ENCODE data around the gene TRMT61A. TPM values are rescaled to one million over a fixed set of nuclear protein-coding genes. Genes with fewer than 3 reads are reported as not detected.

The TRMT61A gene
- total RNA-seq, 1 experiment from 2014 or later: 14.9 TPM

DNA sequence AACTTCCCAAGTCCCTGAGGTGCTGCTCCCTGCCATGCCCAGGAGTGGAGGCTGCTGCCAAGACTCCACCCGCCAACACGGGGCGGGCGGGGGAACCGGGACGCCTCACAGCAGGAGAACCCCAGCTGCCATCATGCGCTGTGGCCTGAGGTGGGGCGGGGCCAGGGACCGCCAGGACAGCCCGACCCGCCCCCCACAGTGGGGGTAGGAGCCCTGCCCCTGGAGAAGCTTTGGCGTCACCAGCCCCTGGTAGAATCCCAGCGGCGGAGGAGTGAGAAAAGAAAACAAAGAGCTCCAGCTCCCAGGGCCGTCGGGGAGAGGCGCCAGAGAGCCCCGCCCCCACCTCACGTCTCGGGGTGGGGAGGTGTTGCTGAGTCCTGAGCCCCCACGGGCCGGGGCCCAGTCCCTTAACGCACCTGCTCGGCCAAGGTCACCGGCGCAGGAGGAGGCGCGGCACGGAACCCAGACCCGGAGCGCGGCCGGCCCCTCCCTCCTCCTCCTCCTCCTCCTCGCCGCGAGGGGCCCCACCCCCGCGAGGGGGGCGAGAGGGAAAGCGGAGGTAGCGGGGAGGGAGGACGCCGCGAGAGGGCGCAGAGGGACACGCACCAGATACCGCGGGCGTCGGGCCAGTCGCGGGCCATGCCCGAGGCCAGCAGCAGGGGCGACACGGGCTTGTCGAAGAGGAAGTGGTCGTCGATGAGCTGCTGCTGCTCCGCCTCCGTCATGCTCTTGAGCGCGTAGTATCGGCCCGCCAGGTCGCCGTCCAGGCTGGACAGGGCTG is 8.1 kb upstream of the TRMT61A start:
- Histone ChIP-seq H3K36me3 (ENCODE audit: control insufficient read depth in 1 of 2, insufficient read depth in 2 of 2, low read length in 2 of 2) (peaks cover 0 to 12% of the 10 kb centered on the region in 2 experiments; a peak in 2 of 4 replicates), H4K20me1 (ENCODE audit: insufficient read depth) (no peaks in the 10 kb centered on the region; the same call in 1 of the 2 replicates), H3K27me3 (ENCODE audit: insufficient read depth, low read length) (no peaks in the 10 kb centered on the region), H3K4me3 (replicated peaks in 1 of 2; ENCODE audit: low read depth in 1 of 2, low read length in 2 of 2) (peak overlapping the region; percentile 78 to 83), H3K79me2 (ENCODE audit: insufficient read depth, low read length) (peaks cover 16% of the 10 kb centered on the region; the same call in 1 of the 2 replicates), H2AFZ (ENCODE audit: low read depth, low read length, poor library complexity, severe bottlenecking) (no peak overlapping the region), H3K4me1 (ENCODE audit: control insufficient read depth in 1 of 2, insufficient read depth in 2 of 2, low read length in 2 of 2) (peaks cover 13 to 45% of the 10 kb centered on the region in 2 experiments; a peak in 3 of 4 replicates), H3K9ac (ENCODE audit: low read length) (peak overlapping the region; percentile 83), H3K27ac (ENCODE audit: low read depth, low read length) (peak overlapping the region; percentile 73), H3K9me2 (ENCODE audit: insufficient read depth) (no peaks in the 10 kb centered on the region), H3K4me2 (ENCODE audit: low read length) (peak overlapping the region; percentile 95), H3K9me3 (ENCODE audit: control insufficient read depth in 1 of 2, insufficient read depth in 1 of 2, low read depth in 1 of 2, low read length in 2 of 2) (no peaks in the 10 kb centered on the region)
- intact Hi-C loops (cut with micrococcal nuclease): no loop called here
- ATAC-seq: peak; percentile 57
- ChIA-PET POLR2A (interaction anchor here (0.5 to 3.2 kb wide), 7 partner anchors 8 to 1164 kb away, joined by 3 to 12 read pairs (median 5); partner anchors contain the start of gene TRMT61A), RAD21 (ENCODE audit: low non-redundant PET in 1 of 2, low total read pairs in 2 of 2, uncharacterized antibody in 2 of 2, unreplicated experiment in 2 of 2) (interaction anchor here (0.5 to 1.1 kb wide), 3 partner anchors 26 to 416 kb away, joined by 3 to 7 read pairs (median 5); no protein-coding TSS in a partner anchor), CTCF (interaction anchor here (0.7 to 3.2 kb wide), 11 partner anchors 8 to 416 kb away, joined by 3 to 20 read pairs (median 5); partner anchors contain the start of gene TRMT61A)
- TF ChIP-seq EZH2phosphoT487 (IDR thresholded peaks at IDR 0.05; ENCODE audit: borderline replicate concordance): no peak
- TF ChIP-seq, protein P1, sequence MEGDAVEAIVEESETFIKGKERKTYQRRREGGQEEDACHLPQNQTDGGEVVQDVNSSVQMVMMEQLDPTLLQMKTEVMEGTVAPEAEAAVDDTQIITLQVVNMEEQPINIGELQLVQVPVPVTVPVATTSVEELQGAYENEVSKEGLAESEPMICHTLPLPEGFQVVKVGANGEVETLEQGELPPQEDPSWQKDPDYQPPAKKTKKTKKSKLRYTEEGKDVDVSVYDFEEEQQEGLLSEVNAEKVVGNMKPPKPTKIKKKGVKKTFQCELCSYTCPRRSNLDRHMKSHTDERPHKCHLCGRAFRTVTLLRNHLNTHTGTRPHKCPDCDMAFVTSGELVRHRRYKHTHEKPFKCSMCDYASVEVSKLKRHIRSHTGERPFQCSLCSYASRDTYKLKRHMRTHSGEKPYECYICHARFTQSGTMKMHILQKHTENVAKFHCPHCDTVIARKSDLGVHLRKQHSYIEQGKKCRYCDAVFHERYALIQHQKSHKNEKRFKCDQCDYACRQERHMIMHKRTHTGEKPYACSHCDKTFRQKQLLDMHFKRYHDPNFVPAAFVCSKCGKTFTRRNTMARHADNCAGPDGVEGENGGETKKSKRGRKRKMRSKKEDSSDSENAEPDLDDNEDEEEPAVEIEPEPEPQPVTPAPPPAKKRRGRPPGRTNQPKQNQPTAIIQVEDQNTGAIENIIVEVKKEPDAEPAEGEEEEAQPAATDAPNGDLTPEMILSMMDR (IDR thresholded peaks at IDR 0.05 in 2 of 3, conservative IDR thresholded peaks at IDR 0.05 in 1 of 3; ENCODE audit: borderline replicate concordance in 1 of 3, insufficient read depth in 1 of 3, low read depth in 2 of 3, low read length in 2 of 3): peak in 2 of 3 experiments; percentile 52 to 66; a peak in 4 of 6 replicates
- no peak for TF ChIP-seq POLR2A (IDR thresholded peaks at IDR 0.05; ENCODE audit: borderline replicate concordance, extremely low read depth, insufficient read depth, insufficient read length)
- no peak for TF ChIP-seq CBX3 (IDR thresholded peaks at IDR 0.05; ENCODE audit: low read depth)
- TF ChIP-seq RAD21 (IDR thresholded peaks at IDR 0.05; ENCODE audit: low read depth): no peak
- no peak for TF ChIP-seq SRF (IDR thresholded peaks at IDR 0.05; ENCODE audit: low read depth)
- no peak for TF ChIP-seq ELF1 (IDR thresholded peaks at IDR 0.05; ENCODE audit: borderline replicate concordance, low read depth)
- TF ChIP-seq JUND (IDR thresholded peaks at IDR 0.05): no peak
- TF ChIP-seq POLR2AphosphoS5 (IDR thresholded peaks at IDR 0.05; ENCODE audit: low read depth, low read length): peak; percentile 62
- TF ChIP-seq YY1 (IDR thresholded peaks at IDR 0.05; ENCODE audit: extremely low read depth, insufficient replicate concordance, low read depth, low read length): peak; percentile 50
- DNase-seq (ENCODE audit: low read depth, low spot score): peak; percentile 53
- no TSS peak for BruUV-seq (replicated peaks)
